Naive thymus-derived CD4-positive, alpha-beta T cell (primary cell): ENCODE measurements around the gene ARHGDIB. TPM values are rescaled to one million over a fixed set of nuclear protein-coding genes. Genes with fewer than 3 reads are reported as not detected.
A peak's percentile ranks its signal among the peaks of the same experiment; 100 is the strongest.

Experiments used
- ATAC-seq: fragments of 150-1000 bp; cut with Tn5 transposase; 2 replicates; pipeline ENCODE4 v1.10.0; 2021; ENCODE audit warnings: mild to moderate bottlenecking, moderate library complexity
- CTCF ChIA-PET: fragments of 350-600 bp; sonication (Branson Sonifier 250); formaldehyde crosslinking; loops from one replicate; lab custom pipeline; 2021; ENCODE audit warnings: antibody characterized with exemption; lab: Charles Lee
- POLR2A ChIA-PET: fragments of 350-600 bp; sonication (Branson Sonifier 250); formaldehyde crosslinking; loops from one replicate; lab custom pipeline; 2021; ENCODE audit warnings: antibody characterized with exemption, inconsistent platforms; lab: Charles Lee
- DNase-seq, 9 donors: peaks; one replicate each; pipeline versions ENCODE4 v3.0.0 to v3.0.0-alpha.2; 2020 to 2022; ENCODE audit warnings: mixed read lengths in 1 of 9
- H3K27ac ChIP-seq: one replicate; pipeline ENCODE4 v1.7.0; 2013; ENCODE audit warnings: mild to moderate bottlenecking, low read depth, low read length, moderate library complexity
- H3K27me3 ChIP-seq, 2 donors: one replicate each; pipeline ENCODE4 v1.7.0; 2013; ENCODE audit warnings: low read length in 2 of 2, mild to moderate bottlenecking in 2 of 2, moderate library complexity in 2 of 2; ENCODE audit not compliant: control insufficient read depth in 2 of 2, insufficient read depth in 2 of 2
- H3K36me3 ChIP-seq, 3 experiments: 1 replicate in 2 of 3; 2 replicates in 1 of 3; pipeline ENCODE4 v1.7.0; 2013; ENCODE audit warnings: low read length in 3 of 3, mild to moderate bottlenecking in 3 of 3, moderate library complexity in 1 of 3; ENCODE audit not compliant: insufficient read depth in 3 of 3, control insufficient read depth in 2 of 3
- H3K4me1 ChIP-seq, 2 donors: one replicate each; pipeline ENCODE4 v1.7.0; 2013; ENCODE audit warnings: low read length in 2 of 2, mild to moderate bottlenecking in 2 of 2, moderate library complexity in 1 of 2; ENCODE audit not compliant: control insufficient read depth in 2 of 2, insufficient read depth in 2 of 2
- H3K4me3 ChIP-seq: 2 replicates; pipeline ENCODE4 v1.7.0; 2013; ENCODE audit warnings: mild to moderate bottlenecking, low read length
- H3K9me3 ChIP-seq, 3 experiments: 1 replicate in 2 of 3; 2 replicates in 1 of 3; pipeline ENCODE4 v1.7.0; 2013; ENCODE audit warnings: low read length in 3 of 3; ENCODE audit not compliant: control insufficient read depth in 2 of 3
- H3K27ac Mint-ChIP-seq, 9 donors: one replicate each; pipeline ENCODE4 v1.8.0; 2020 to 2022; ENCODE audit warnings: mixed read lengths in 9 of 9, mild to moderate bottlenecking in 8 of 9, moderate library complexity in 5 of 9, inconsistent platforms in 2 of 9
- H3K27me3 Mint-ChIP-seq, 5 donors: one replicate each; pipeline ENCODE4 v1.8.0; 2021 to 2022; ENCODE audit warnings: mixed read lengths in 5 of 5, mild to moderate bottlenecking in 1 of 5
- H3K36me3 Mint-ChIP-seq, 5 donors: one replicate each; pipeline ENCODE4 v1.8.0; 2020 to 2022; ENCODE audit warnings: mixed read lengths in 5 of 5, mild to moderate bottlenecking in 3 of 5, inconsistent platforms in 1 of 5
- H3K4me1 Mint-ChIP-seq, 7 donors: one replicate each; pipeline ENCODE4 v1.8.0; 2020 to 2022; ENCODE audit warnings: mixed read lengths in 7 of 7, mild to moderate bottlenecking in 3 of 7, inconsistent platforms in 1 of 7
- H3K4me3 Mint-ChIP-seq, 10 donors: one replicate each; pipeline ENCODE4 v1.8.0; 2020 to 2022; ENCODE audit warnings: mild to moderate bottlenecking in 10 of 10, mixed read lengths in 10 of 10, moderate library complexity in 6 of 10, inconsistent platforms in 2 of 10
- H3K9me3 Mint-ChIP-seq, 11 donors: one replicate each; pipeline ENCODE4 v1.8.0; 2020 to 2022; ENCODE audit warnings: mixed read lengths in 11 of 11, mild to moderate bottlenecking in 4 of 11, inconsistent platforms in 1 of 11, moderate library complexity in 1 of 11
- intact Hi-C, 2 donors: fragments of 100-400 bp; cut with micrococcal nuclease; formaldehyde crosslinking; loops; one replicate each; pipeline ENCODE4 v1.15.1; 2023
- polyA plus RNA-seq, 2 donors: library from polyadenylated mRNA; unstranded; fragments of 300-500 nt; fragmentation: Illumina TruSeq; gene quantifications; one replicate each; pipeline ENCODE4 v1.2.3, GENCODE V29; 2021
- total RNA-seq, 6 experiments: library from RNA in 5 of 6; stranded (reverse) in 5 of 6; gene quantifications; 1 replicate in 5 of 6; 2 replicates in 1 of 6; pipeline ENCODE4 v1.2.3 and lab custom pipeline; 2021 to 2026

ARHGDIB gene
- total and polyA plus RNA-seq, 7 experiments from 2014 or later = 776 to 3,336 (median 867) TPM

GRCh38 chr12:15000575-15000974, 39.2 kb upstream of the ARHGDIB start:
- Histone ChIP-seq H3K4me1 (peaks cover 1 to 2% of the 10 kb centered on the region in 2 donors), H3K27me3 (peaks cover 0 to 4% of the 10 kb centered on the region in 2 donors), H3K9me3 (no peaks in the 10 kb centered on the region), H3K36me3 (no peaks in the 10 kb centered on the region), H3K4me3 (no peak overlapping the region), H3K27ac (no peak overlapping the region)
- ChIA-PET CTCF (no interaction called here), POLR2A (no interaction called here)
- Mint-ChIP-seq H3K36me3 (no peaks in the 10 kb centered on the region), H3K4me1 (peaks cover 2 to 4% (median 3%) of the 10 kb centered on the region in 7 donors), H3K4me3 (no peak overlapping the region), H3K27me3 (peaks cover 0 to 74% (median 18%) of the 10 kb centered on the region in 5 donors), H3K9me3 (no peaks in the 10 kb centered on the region), H3K27ac (no peak overlapping the region)
- intact Hi-C loops = no loop called here
- ATAC-seq = no peak
- DNase-seq = no peak

GRCh38 chr12:14999695-15000365, 38.4 kb upstream of the ARHGDIB start:
- ATAC-seq = no peak
- H3K9me3 ChIP-seq = no peaks in the 10 kb centered on the region
- no peaks in the 10 kb centered on the region for H3K36me3 ChIP-seq
- peaks cover 0 to 4% of the 10 kb centered on the region in 2 donors for H3K27me3 ChIP-seq
- no peak overlapping the region for H3K4me3 Mint-ChIP-seq
- H3K4me1 Mint-ChIP-seq = peaks cover 9 to 11% (median 10%) of the 10 kb centered on the region in 7 donors
- peaks cover 0 to 67% (median 18%) of the 10 kb centered on the region in 5 donors for H3K27me3 Mint-ChIP-seq
- H3K9me3 Mint-ChIP-seq = no peaks in the 10 kb centered on the region
- no peak overlapping the region for H3K27ac ChIP-seq
- DNase-seq = no peak
- H3K4me3 ChIP-seq = no peak overlapping the region
- peaks cover 9% of the 10 kb centered on the region in 2 donors for H3K4me1 ChIP-seq
- ChIA-PET POLR2A (no interaction called here), CTCF (no interaction called here)
- peak overlapping the region in 1 of 9 donors; percentile 31 for H3K27ac Mint-ChIP-seq
- intact Hi-C loops = loop anchor here (5.0 to 10.0 kb wide), 4 partner anchors 222 to 785 kb away; partner anchors contain the start of genes EPS8 (in 1 of the 2) and RERG (in 1 of the 2)
- H3K36me3 Mint-ChIP-seq = no peaks in the 10 kb centered on the region

- Mint-ChIP-seq H3K4me3 (no peak overlapping the region), H3K27ac (no peak overlapping the region), H3K9me3 (no peaks in the 10 kb centered on the region), H3K36me3 (no peaks in the 10 kb centered on the region), H3K4me1 (peaks cover 15 to 18% (median 17%) of the 10 kb centered on the region in 7 donors), H3K27me3 (peaks cover 0 to 61% (median 18%) of the 10 kb centered on the region in 5 donors)
- CTCF ChIA-PET = no interaction called here
- POLR2A ChIA-PET = no interaction called here
- H3K27ac ChIP-seq = no peak overlapping the region
- no peak for ATAC-seq
- no peak for DNase-seq
- H3K4me3 ChIP-seq = no peak overlapping the region
- H3K27me3 ChIP-seq = peaks cover 0 to 4% of the 10 kb centered on the region in 2 donors
- H3K4me1 ChIP-seq = peaks cover 15 to 16% of the 10 kb centered on the region in 2 donors
- no peaks in the 10 kb centered on the region for H3K36me3 ChIP-seq
- H3K9me3 ChIP-seq = no peaks in the 10 kb centered on the region
- intact Hi-C loops = loop anchor here (5.0 to 10.0 kb wide), 4 partner anchors 223 to 786 kb away; partner anchors contain the start of genes EPS8 (in 1 of the 2) and RERG (in 1 of the 2)
Measured at GRCh38 chr12:14999021-14999694, 37.8 kb upstream of the ARHGDIB start.

GRCh38 chr12:14997998-14998397, 36.6 kb upstream of the ARHGDIB start:
- no peak overlapping the region for H3K4me3 ChIP-seq
- H3K27ac ChIP-seq = no peak overlapping the region
- Mint-ChIP-seq H3K36me3 (no peaks in the 10 kb centered on the region), H3K4me1 (peaks cover 21 to 29% (median 27%) of the 10 kb centered on the region in 7 donors), H3K4me3 (no peak overlapping the region), H3K27me3 (peaks cover 0 to 49% (median 10%) of the 10 kb centered on the region in 5 donors), H3K9me3 (peaks cover 0 to 2% (median 0%) of the 10 kb centered on the region in 11 donors), H3K27ac (no peak overlapping the region)
- DNase-seq (no peak), ATAC-seq (no peak)
- peaks cover 16 to 27% of the 10 kb centered on the region in 2 donors for H3K4me1 ChIP-seq
- intact Hi-C loops = loop anchor here (5.0 to 10.0 kb wide), 4 partner anchors 224 to 787 kb away; partner anchors contain the start of genes EPS8 (in 1 of the 2) and RERG (in 1 of the 2)
- POLR2A ChIA-PET = no interaction called here
- H3K9me3 ChIP-seq = no peaks in the 10 kb centered on the region
- CTCF ChIA-PET = interaction anchor here (1.2 to 4.3 kb wide), 2 partner anchors 152 to 223 kb away, joined by 5 to 86 read pairs; partner anchors contain the start of genes ART4 and RERG
- no peaks in the 10 kb centered on the region for H3K36me3 ChIP-seq
- H3K27me3 ChIP-seq = peaks cover 0 to 4% of the 10 kb centered on the region in 2 donors

- peaks cover 0 to 3% (median 0%) of the 10 kb centered on the region in 5 donors for H3K36me3 Mint-ChIP-seq
- intact Hi-C loops = loop anchor here (1.0 to 10.0 kb wide), 15 partner anchors 35 to 789 kb away; partner anchors contain the start of genes RERG (in 2 of the 2), ARHGDIB (in 1 of the 2), C12orf60 (in 1 of the 2) and EPS8 (in 1 of the 2)
- peak overlapping the region; percentile 6 to 93 (median 88) for H3K27ac Mint-ChIP-seq
- H3K27ac ChIP-seq = peak overlapping the region; percentile 14
- peaks cover 21 to 35% (median 31%) of the 10 kb centered on the region in 7 donors for H3K4me1 Mint-ChIP-seq
- H3K4me3 Mint-ChIP-seq = peak overlapping the region in 8 of 10 donors; percentile 9 to 73 (median 62)
- H3K4me1 ChIP-seq = peaks cover 16 to 27% of the 10 kb centered on the region in 2 donors
- peaks cover 0 to 8% (median 3%) of the 10 kb centered on the region in 11 donors for H3K9me3 Mint-ChIP-seq
- H3K27me3 Mint-ChIP-seq = peaks cover 0 to 32% (median 0%) of the 10 kb centered on the region in 5 donors
- peaks cover 0 to 4% of the 10 kb centered on the region in 2 donors for H3K27me3 ChIP-seq
- CTCF ChIA-PET = interaction anchor here (0.6 to 4.3 kb wide), 31 partner anchors 10 to 594 kb away, joined by 3 to 86 read pairs (median 5); partner anchors contain the start of genes ARHGDIB, ART4, ERP27 and RERG
- POLR2A ChIA-PET = interaction anchor here (0.6 to 5.5 kb wide), 21 partner anchors 9 to 225 kb away, joined by 3 to 46 read pairs (median 6); partner anchors contain the start of genes ARHGDIB, ART4, C12orf60 and ERP27
- H3K36me3 ChIP-seq = no peaks in the 10 kb centered on the region
- peak in 7 of 9 donors; percentile 27 to 76 (median 58) for DNase-seq
- H3K4me3 ChIP-seq = no peak overlapping the region
- ATAC-seq = peak; percentile 84
- no peaks in the 10 kb centered on the region for H3K9me3 ChIP-seq
Measured at GRCh38 chr12:14995583-14996425, 34.4 kb upstream of the ARHGDIB start.
